Heart right ventricle (tissue), 16 donors: Measurements from ENCODE around the gene LDLRAD4. TPM values are rescaled to one million over a fixed set of nuclear protein-coding genes. Genes with fewer than 3 reads are reported as not detected.

ENCODE experiments used
- ATAC-seq, 8 donors: fragments of 200-7000 bp; cut with Tn5 transposase; one replicate each; pipeline ENCODE4 v1.9.1; 2020; ENCODE audit warnings: mild to moderate bottlenecking in 8 of 8, moderate library complexity in 8 of 8, moderate number of reproducible peaks in 1 of 8
- DNase-seq, 2 donors: peaks; one replicate each; pipeline ENCODE4 v3.0.0-alpha.2; 2020
- H3K27ac ChIP-seq, 10 donors: fragments of 200-600 bp; sonication (generic) in 2 of 10; one replicate each; pipeline versions ENCODE4 v1.5.0 to v1.8.0; 2020 to 2022; ENCODE audit warnings: mild to moderate bottlenecking in 3 of 10
- H3K27me3 ChIP-seq, 7 donors: fragments of 200-600 bp; one replicate each; pipeline ENCODE4 v1.8.0; 2021 to 2022; ENCODE audit warnings: mild to moderate bottlenecking in 2 of 7
- H3K36me3 ChIP-seq, 9 donors: fragments of 200-600 bp; sonication (generic) in 1 of 9; one replicate each; pipeline versions ENCODE4 v1.5.0 to v1.8.0; 2020 to 2022; ENCODE audit warnings: mild to moderate bottlenecking in 2 of 9
- H3K4me1 ChIP-seq, 9 donors: fragments of 200-600 bp; sonication (generic) in 1 of 9; one replicate each; pipeline versions ENCODE4 v1.5.0 to v1.8.0; 2020 to 2022; ENCODE audit warnings: mild to moderate bottlenecking in 4 of 9
- H3K4me3 ChIP-seq, 10 donors: fragments of 200-600 bp; sonication (generic) in 2 of 10; one replicate each; pipeline versions ENCODE4 v1.5.0 to v1.8.0; 2020 to 2022; ENCODE audit warnings: mild to moderate bottlenecking in 7 of 10, moderate library complexity in 2 of 10
- H3K9me3 ChIP-seq, 11 donors: fragments of 200-600 bp in 10 of 11; sonication (generic) in 2 of 11; one replicate each; pipeline versions ENCODE4 v1.5.0 to v1.8.0; 2013 to 2022; ENCODE audit warnings: mild to moderate bottlenecking in 2 of 11, control low read depth in 1 of 11, moderate library complexity in 1 of 11
- WGBS, 2 donors: extraction: QIAGEN DNeasy Blood & Tissue Kit; methylation state at CpG; one replicate each; pipeline ENCODE4 v1.1.7; 2013; ENCODE audit warnings: inconsistent platforms in 1 of 2; 5-methylcytosine and 5-hydroxymethylcytosine counted together
- intact Hi-C, 10 donors: fragments of 100-400 bp; cut with DNase I; formaldehyde crosslinking; loops; one replicate each; pipeline versions ENCODE4 v1.11.1 to v1.14.2; 2022
- polyA plus RNA-seq, 2 donors: library from polyadenylated mRNA; stranded (reverse); fragments of 200-250 nt; gene quantifications; one replicate each; pipeline ENCODE4 v1.2.3, GENCODE V29; 2013
- total RNA-seq, 10 donors: library from RNA; stranded (reverse); fragmentation: NEBNext Ultra II Directional in 3 of 10; extraction: Animal tissue kit (Norgen Biotek cat#: 25700) in 3 of 10; gene quantifications; one replicate each; pipeline versions ENCODE4 v1.2.1 to v1.2.4, GENCODE V29; 2021 to 2023
- TF ChIP-seq, protein P1 (sequence below), 9 donors: fragments of 200-600 bp; sonication (generic) in 2 of 9; IDR thresholded peaks; one replicate each; pipeline versions ENCODE4 v1.5.0 to v1.8.0; 2021 to 2022; ENCODE audit warnings: antibody characterized with exemption in 9 of 9, mild to moderate bottlenecking in 5 of 9, moderate library complexity in 1 of 9
- donor health status: Arrhythmogenic right ventricular cardiomyopathy.
- donor health status: ischemic (EF 13 %, LVEDD 7.1; RV severe dilation, severe dysfunction).
- donor health status: healthy with polysubstance abuse.
- donor health status: DM: no; HTN: yes; CAD: no.
- donor health status: DM: no; HTN: no; CAD: no.
- donor health status: ischemic (EF 25% LVEDD 6.9; RV normal size, moderate dysfunction).
- donor health status: ischemic (EF 25% LVEDD 5.7; RV mildly dilated, moderate dysfunction).
- donor health status: healthy.
- donor health status: DM: yes; HTN: yes; CAD: no.
- donor health status: Ischemic cardiomyopathy.
- donor health status: ischemic (EF 35%, LVEDD 5.7; RV mildly dilated, moderate dysfunction).
- donor health status: nonischemic (EF 11% LVEDD 7.7; RV severe dilation, severe dysfunction).
- donor health status: DM: yes; HTN: yes; CAD: no.
- donor health status: PGD.
- donor health status: ischemic (EF 29% LVEDD 5.4; RV normal size, mild dysfunction).
- donor health status: nonischemic (EF 23%, LVEDD 6.1; RV moderate dilation, normal function).

LDLRAD4 gene
- total and polyA plus RNA-seq, 12 donors = 5.4 to 74.6 (median 34.6) TPM

DNA sequence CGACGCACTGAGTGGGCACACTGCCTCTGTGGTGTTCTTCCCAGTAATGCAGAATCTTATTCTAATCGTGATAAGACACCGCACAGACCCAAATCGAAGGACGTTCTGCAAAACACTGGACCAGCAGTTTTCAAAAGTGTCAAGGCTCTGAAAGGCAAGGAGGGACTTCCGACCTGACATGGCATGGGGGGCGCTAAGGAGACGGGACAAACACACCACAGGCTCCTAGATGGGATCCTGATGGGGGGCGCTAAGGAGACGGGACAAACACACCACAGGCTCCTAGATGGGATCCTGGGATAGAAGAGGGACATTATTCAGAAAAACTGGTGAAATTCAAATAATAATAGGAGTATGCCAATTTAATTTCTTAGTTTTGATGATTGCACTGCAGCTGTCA is 191.4 kb downstream of the LDLRAD4 start:
- intact Hi-C loops = no loop called here
- peaks cover 0 to 8% (median 0%) of the 10 kb centered on the region in 9 donors for H3K36me3 ChIP-seq
- H3K27ac ChIP-seq = no peak overlapping the region
- TF ChIP-seq, protein P1, sequence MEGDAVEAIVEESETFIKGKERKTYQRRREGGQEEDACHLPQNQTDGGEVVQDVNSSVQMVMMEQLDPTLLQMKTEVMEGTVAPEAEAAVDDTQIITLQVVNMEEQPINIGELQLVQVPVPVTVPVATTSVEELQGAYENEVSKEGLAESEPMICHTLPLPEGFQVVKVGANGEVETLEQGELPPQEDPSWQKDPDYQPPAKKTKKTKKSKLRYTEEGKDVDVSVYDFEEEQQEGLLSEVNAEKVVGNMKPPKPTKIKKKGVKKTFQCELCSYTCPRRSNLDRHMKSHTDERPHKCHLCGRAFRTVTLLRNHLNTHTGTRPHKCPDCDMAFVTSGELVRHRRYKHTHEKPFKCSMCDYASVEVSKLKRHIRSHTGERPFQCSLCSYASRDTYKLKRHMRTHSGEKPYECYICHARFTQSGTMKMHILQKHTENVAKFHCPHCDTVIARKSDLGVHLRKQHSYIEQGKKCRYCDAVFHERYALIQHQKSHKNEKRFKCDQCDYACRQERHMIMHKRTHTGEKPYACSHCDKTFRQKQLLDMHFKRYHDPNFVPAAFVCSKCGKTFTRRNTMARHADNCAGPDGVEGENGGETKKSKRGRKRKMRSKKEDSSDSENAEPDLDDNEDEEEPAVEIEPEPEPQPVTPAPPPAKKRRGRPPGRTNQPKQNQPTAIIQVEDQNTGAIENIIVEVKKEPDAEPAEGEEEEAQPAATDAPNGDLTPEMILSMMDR (IDR thresholded peaks at IDR 0.05) = no peak
- 91 to 92% methylated on average over 11 of the region's 11 CpGs for WGBS, 2 donors
- ATAC-seq = no peak
- H3K9me3 ChIP-seq = peaks cover 0 to 12% (median 6%) of the 10 kb centered on the region in 11 donors
- no peaks in the 10 kb centered on the region for H3K27me3 ChIP-seq
- peaks cover 0 to 19% (median 12%) of the 10 kb centered on the region in 9 donors for H3K4me1 ChIP-seq
- DNase-seq = no peak
- H3K4me3 ChIP-seq = no peak overlapping the region

DNA sequence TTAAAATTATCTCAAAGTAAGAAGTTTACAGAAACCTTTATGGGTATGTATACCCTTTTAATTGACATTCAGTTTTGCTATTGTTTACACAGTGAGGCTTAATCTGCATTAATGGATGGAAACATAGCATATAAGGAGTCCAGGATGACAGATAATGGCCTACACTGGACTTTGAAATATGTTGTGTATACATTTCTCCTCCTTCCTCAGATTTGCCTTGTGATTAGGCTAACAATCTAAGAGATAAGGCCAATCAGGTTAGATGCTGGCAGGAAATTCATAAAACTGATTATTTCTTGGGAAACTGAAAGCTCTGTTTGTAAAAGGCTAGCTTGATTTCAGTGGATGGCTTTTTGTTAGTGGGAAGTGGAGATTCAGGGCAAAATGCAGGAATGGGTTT is 191.9 kb downstream of the LDLRAD4 start:
- Histone ChIP-seq H3K27me3 (no peaks in the 10 kb centered on the region), H3K4me3 (no peak overlapping the region), H3K27ac (no peak overlapping the region), H3K36me3 (peaks cover 0 to 8% (median 0%) of the 10 kb centered on the region in 9 donors), H3K4me1 (peaks cover 0 to 22% (median 17%) of the 10 kb centered on the region in 9 donors), H3K9me3 (peaks cover 0 to 12% (median 6%) of the 10 kb centered on the region in 11 donors)
- ATAC-seq = no peak
- TF ChIP-seq, protein P1 (IDR thresholded peaks at IDR 0.05) = no peak
- no peak for DNase-seq
- intact Hi-C loops = no loop called here

DNA sequence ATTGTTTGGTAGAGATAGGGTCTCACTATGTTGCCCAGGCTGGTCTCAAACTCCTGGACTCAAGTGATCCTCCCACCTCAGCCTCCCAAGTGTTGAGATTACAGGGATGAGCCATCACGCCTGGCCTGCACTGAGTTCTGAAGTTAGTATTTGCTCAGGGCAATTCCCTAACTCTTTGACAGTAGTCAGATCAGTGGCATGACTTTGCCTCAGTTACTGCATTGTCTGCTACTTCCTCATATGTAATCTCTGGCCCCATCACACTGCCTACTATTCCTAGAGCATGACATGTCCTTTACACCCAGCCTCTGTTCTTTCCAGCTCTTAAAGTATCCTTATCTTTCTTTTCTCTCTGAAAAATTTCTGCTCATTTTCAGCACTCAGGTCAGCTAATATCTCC is 193.5 kb downstream of the LDLRAD4 start:
- Histone ChIP-seq H3K4me1 (peaks cover 7 to 33% (median 29%) of the 10 kb centered on the region in 9 donors), H3K27ac (no peak overlapping the region), H3K27me3 (no peaks in the 10 kb centered on the region), H3K9me3 (peaks cover 0 to 12% (median 6%) of the 10 kb centered on the region in 11 donors), H3K36me3 (peaks cover 0 to 8% (median 0%) of the 10 kb centered on the region in 9 donors), H3K4me3 (no peak overlapping the region)
- intact Hi-C loops = no loop called here
- DNase-seq (no peak), ATAC-seq (no peak)
- TF ChIP-seq, protein P1 (IDR thresholded peaks at IDR 0.05) = no peak
- WGBS, 2 donors = 96 to 100% methylated on average over 1 of the region's 1 CpG

DNA sequence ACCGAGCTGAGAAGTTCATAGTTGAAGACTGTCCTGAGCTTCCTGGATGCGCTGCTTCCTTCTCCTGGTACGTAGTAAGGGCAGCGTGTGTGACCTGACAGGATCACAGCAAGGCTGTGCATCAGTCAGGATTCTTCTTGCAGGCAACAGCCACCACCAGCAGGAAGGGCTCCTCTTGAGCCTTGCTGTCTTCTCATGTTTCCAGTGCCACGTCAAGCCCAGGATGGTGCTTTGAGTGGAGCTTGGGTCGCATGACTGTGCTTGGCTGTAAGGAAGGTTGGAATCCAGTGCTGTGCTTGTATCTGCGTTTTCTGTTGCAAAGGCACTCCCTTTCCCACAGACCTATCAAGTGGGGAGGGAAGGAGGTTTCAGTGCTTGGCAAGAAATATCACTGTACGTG is 194.3 kb downstream of the LDLRAD4 start:
- 74 to 78% methylated on average over 8 of the region's 8 CpGs for WGBS, 2 donors
- H3K27me3 ChIP-seq = no peaks in the 10 kb centered on the region
- H3K27ac ChIP-seq = no peak overlapping the region
- DNase-seq (no peak), ATAC-seq (no peak)
- peaks cover 0 to 12% (median 6%) of the 10 kb centered on the region in 11 donors for H3K9me3 ChIP-seq
- intact Hi-C loops = no loop called here
- no peak overlapping the region for H3K4me3 ChIP-seq
- TF ChIP-seq, protein P1 (IDR thresholded peaks at IDR 0.05) = no peak
- peaks cover 7 to 40% (median 32%) of the 10 kb centered on the region in 9 donors for H3K4me1 ChIP-seq
- H3K36me3 ChIP-seq = peaks cover 0 to 8% (median 0%) of the 10 kb centered on the region in 9 donors
